ENCODE data around the gene RBM20.

GRCh38 chr10:110863361-110863760 is 219.2 kb downstream of the RBM20 start:
- no peak for TF ChIP-seq CSDC2 (CRISPR knock-in tag; IDR thresholded peaks at IDR 0.05)
- TF ChIP-seq CREB5 (CRISPR knock-in tag; IDR thresholded peaks at IDR 0.05; ENCODE audit: low read depth): no peak
- TF ChIP-seq ISL1 (CRISPR knock-in tag; IDR thresholded peaks at IDR 0.05): no peak
- no peak for TF ChIP-seq RARB (CRISPR knock-in tag; IDR thresholded peaks at IDR 0.05)
- no peak for TF ChIP-seq BACH2 (CRISPR knock-in tag; IDR thresholded peaks at IDR 0.05; ENCODE audit: borderline replicate concordance)
- no peak for TF ChIP-seq TSHZ2 (CRISPR knock-in tag; IDR thresholded peaks at IDR 0.05)
- no peak for TF ChIP-seq ZFP3 (CRISPR knock-in tag; IDR thresholded peaks at IDR 0.05)
- TF ChIP-seq ZNF565 (CRISPR knock-in tag; conservative IDR thresholded peaks at IDR 0.05; ENCODE audit: low read depth): no peak
- no peak for TF ChIP-seq OSR1 (CRISPR knock-in tag; IDR thresholded peaks at IDR 0.05)
- TF ChIP-seq ZFP30 (CRISPR knock-in tag; IDR thresholded peaks at IDR 0.05): no peak
- TF ChIP-seq ESRRG (CRISPR knock-in tag; IDR thresholded peaks at IDR 0.05): no peak
- no peak for TF ChIP-seq PATZ1 (CRISPR knock-in tag; IDR thresholded peaks at IDR 0.05; ENCODE audit: borderline replicate concordance)
- TF ChIP-seq GLIS3 (CRISPR knock-in tag; IDR thresholded peaks at IDR 0.05): no peak

All from SK-N-SH treated with all-trans-retinoic acid at 6 μM for 48 hours (cell line).